ENCODE measurements around the gene RTP1. TPM values are rescaled to one million over a fixed set of nuclear protein-coding genes. Genes with fewer than 3 reads are reported as not detected.

The RTP1 gene
- total RNA-seq, 2 donors from 2014 or later = not detected

GRCh38 chr3:187186375-187186774 is 10.9 kb upstream of the RTP1 start:
- Histone ChIP-seq H3K27ac (no peak overlapping the region), H3K27me3 (no peaks in the 10 kb centered on the region), H3K9me3 (no peaks in the 10 kb centered on the region), H3K4me1 (no peaks in the 10 kb centered on the region), H3K36me3 (replicated peaks in 1 of 2; ENCODE audit: insufficient read depth in 1 of 2, low read depth in 2 of 2) (no peaks in the 10 kb centered on the region), H3K4me3 (no peak overlapping the region)
- WGBS, 2 donors = 35 to 54% methylated on average over 2 of the region's 2 CpGs
- DNase-seq (no peak), ATAC-seq (no peak)
- no peak for TF ChIP-seq CTCF (IDR thresholded peaks at IDR 0.05)
- no peak for TF ChIP-seq POLR2A (IDR thresholded peaks at IDR 0.05)
- intact Hi-C loops (cut with DNase I) = no loop called here

DNA sequence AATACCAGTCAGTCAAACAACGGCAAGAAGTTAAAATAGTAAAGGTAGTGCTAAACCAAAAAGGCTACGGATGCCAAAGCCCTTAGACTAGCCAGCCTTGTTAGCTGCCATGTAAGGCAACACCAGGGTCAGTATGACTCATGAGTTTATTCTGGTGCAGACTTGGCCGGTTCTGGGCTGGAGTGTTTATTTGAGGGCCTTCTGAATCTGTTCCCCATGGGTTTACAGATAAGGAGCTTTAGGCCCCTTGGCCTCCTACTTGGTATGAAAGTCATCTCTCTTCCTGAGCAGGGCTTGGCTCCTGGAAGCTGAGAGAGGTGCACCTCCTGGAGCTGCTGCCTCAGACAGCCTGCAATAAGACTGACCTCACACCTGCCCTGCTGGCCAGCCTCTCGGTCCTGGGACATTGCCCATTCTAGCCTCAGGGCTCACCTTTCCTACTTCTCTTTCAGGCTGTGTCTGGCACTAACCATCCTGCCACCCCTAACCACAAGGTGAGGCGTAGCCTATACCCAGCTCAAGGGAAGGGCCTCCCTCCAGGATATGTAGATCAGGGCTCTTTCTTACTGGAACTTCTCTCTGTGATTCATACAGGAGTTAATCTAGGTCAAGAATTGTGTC is 10.4 kb upstream of the RTP1 start:
- intact Hi-C loops (cut with DNase I) = no loop called here
- no peaks in the 10 kb centered on the region for H3K36me3 ChIP-seq (replicated peaks in 1 of 2; ENCODE audit: insufficient read depth in 1 of 2, low read depth in 2 of 2)
- H3K4me1 ChIP-seq = no peaks in the 10 kb centered on the region
- DNase-seq (peak in 2 of 4 donors; percentile 16 to 20), ATAC-seq (peak; percentile 58)
- TF ChIP-seq CTCF (IDR thresholded peaks at IDR 0.05) (no peak), POLR2A (IDR thresholded peaks at IDR 0.05) (no peak)
- no peak overlapping the region for H3K27ac ChIP-seq
- H3K27me3 ChIP-seq = no peaks in the 10 kb centered on the region
- H3K9me3 ChIP-seq = no peaks in the 10 kb centered on the region
- no peak overlapping the region for H3K4me3 ChIP-seq
- WGBS, 2 donors = 45 to 46% methylated on average over 5 of the region's 5 CpGs

DNA sequence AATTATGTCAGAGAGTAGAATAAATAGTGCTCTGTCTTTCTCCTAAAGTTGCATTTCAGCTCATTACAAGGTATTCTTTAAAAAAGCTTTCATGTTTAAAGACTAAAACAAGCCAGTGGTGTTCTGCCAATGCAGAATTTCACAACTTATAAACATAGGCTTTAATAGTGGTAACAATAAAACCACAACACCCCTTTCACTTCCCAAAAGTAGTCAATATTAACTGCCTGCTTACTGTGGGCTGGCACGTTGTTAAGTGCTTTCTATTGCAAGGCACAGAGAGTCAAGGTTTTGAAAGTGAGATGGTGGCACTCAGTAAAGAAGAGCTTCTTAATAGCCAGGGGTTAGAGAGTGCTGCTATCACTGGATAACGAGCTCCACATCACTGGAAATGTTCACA is 8.4 kb upstream of the RTP1 start:
- no peak for DNase-seq

DNA sequence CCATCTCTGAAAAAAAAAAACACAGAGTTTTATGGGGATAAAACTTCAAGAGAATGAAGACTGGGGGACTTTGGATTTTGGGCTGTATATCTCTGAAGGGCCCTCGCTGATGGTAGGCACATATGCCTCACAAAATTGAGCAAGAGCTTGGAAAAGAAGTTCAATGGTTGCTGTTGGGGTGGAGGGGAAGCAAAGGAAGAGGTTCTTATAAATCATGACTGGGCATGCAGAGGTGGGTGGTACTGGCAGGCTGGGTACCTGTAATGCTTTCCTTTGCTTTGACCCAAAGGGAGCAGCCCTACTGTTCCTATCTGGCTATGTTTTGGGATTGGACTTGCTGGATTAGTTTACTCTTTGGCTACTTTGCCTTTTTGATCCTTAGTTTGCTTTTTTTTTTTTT is 6.0 kb upstream of the RTP1 start:
- Histone ChIP-seq H3K27ac (no peak overlapping the region), H3K36me3 (replicated peaks in 1 of 2; ENCODE audit: insufficient read depth in 1 of 2, low read depth in 2 of 2) (no peaks in the 10 kb centered on the region), H3K27me3 (no peaks in the 10 kb centered on the region), H3K4me3 (no peak overlapping the region), H3K9me3 (no peaks in the 10 kb centered on the region), H3K4me1 (no peaks in the 10 kb centered on the region)
- WGBS, 2 donors = 50 to 77% methylated on average over 1 of the region's 1 CpG
- no peak for TF ChIP-seq POLR2A (IDR thresholded peaks at IDR 0.05)
- TF ChIP-seq CTCF (IDR thresholded peaks at IDR 0.05) = no peak
- ATAC-seq = no peak
- DNase-seq = no peak
- intact Hi-C loops (cut with DNase I) = no loop called here

More for the DNA sequence above, 8.4 kb upstream of the RTP1 start:
- no peak for ATAC-seq
- WGBS, 2 donors = 20 to 25% methylated on average over 2 of the region's 2 CpGs
- Histone ChIP-seq H3K9me3 (no peaks in the 10 kb centered on the region), H3K27ac (no peak overlapping the region), H3K27me3 (no peaks in the 10 kb centered on the region), H3K4me1 (no peaks in the 10 kb centered on the region), H3K36me3 (replicated peaks in 1 of 2; ENCODE audit: insufficient read depth in 1 of 2, low read depth in 2 of 2) (no peaks in the 10 kb centered on the region), H3K4me3 (no peak overlapping the region)
- TF ChIP-seq POLR2A (IDR thresholded peaks at IDR 0.05) (no peak), CTCF (IDR thresholded peaks at IDR 0.05) (no peak)
- intact Hi-C loops (cut with DNase I) = no loop called here

DNA sequence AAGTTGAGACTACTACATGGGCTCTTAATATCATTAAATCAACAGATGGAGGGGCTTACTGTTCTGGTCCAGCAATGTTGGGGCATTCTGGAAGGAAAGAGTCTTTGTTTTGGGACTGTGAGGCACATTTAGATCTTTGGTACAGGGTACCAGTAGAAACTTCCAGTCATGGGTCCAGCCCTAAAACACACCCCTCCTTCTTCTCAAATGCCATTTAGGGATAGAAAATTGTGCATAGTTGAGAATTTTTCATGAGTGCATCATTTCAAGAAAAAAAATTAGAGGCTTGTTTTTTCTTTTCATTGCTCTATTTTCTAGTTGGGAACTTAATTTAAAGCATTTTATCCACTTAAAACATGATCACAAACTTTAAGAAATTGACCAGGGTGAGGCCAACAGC is 4.1 kb upstream of the RTP1 start:
- DNase-seq (no peak), ATAC-seq (no peak)
- H3K27ac ChIP-seq = no peak overlapping the region
- H3K36me3 ChIP-seq (replicated peaks in 1 of 2; ENCODE audit: insufficient read depth in 1 of 2, low read depth in 2 of 2) = no peaks in the 10 kb centered on the region
- no peaks in the 10 kb centered on the region for H3K9me3 ChIP-seq
- H3K4me1 ChIP-seq = no peaks in the 10 kb centered on the region
- H3K4me3 ChIP-seq = no peak overlapping the region
- intact Hi-C loops (cut with DNase I) = no loop called here
- H3K27me3 ChIP-seq = no peaks in the 10 kb centered on the region
- TF ChIP-seq CTCF (IDR thresholded peaks at IDR 0.05) (no peak), POLR2A (IDR thresholded peaks at IDR 0.05) (no peak)

All from body of pancreas (tissue), 4 donors.